Measurements from ENCODE around the gene PCDHA9.
A peak's percentile ranks its signal among the peaks of the same experiment; 100 is the strongest.
"Not testable (repeated sequence)": the region's sequence is repeated elsewhere in the genome, so short reads cannot be mapped to it uniquely, and the experiment has no call there.

PCDHA9 gene, protein sequence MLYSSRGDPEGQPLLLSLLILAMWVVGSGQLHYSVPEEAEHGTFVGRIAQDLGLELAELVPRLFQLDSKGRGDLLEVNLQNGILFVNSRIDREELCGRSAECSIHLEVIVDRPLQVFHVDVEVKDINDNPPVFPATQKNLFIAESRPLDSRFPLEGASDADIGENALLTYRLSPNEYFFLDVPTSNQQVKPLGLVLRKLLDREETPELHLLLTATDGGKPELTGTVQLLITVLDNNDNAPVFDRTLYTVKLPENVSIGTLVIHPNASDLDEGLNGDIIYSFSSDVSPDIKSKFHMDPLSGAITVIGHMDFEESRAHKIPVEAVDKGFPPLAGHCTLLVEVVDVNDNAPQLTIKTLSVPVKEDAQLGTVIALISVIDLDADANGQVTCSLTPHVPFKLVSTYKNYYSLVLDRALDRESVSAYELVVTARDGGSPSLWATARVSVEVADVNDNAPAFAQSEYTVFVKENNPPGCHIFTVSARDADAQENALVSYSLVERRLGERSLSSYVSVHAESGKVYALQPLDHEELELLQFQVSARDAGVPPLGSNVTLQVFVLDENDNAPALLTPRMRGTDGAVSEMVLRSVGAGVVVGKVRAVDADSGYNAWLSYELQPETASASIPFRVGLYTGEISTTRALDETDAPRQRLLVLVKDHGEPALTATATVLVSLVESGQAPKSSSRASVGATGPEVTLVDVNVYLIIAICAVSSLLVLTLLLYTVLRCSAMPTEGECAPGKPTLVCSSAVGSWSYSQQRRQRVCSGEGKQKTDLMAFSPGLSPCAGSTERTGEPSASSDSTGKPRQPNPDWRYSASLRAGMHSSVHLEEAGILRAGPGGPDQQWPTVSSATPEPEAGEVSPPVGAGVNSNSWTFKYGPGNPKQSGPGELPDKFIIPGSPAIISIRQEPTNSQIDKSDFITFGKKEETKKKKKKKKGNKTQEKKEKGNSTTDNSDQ

GRCh38 chr5:140848139-140849102 is at the start of gene PCDHA9:
Gene PCDHA9, plus strand, starts transcription at chr5:140848382. Its CDS starts 114 bp downstream, at chr5:140848496.
- not testable (repeated sequence) for H3K27ac Mint-ChIP-seq; H3K4me3 Mint-ChIP-seq; H3K4me1 Mint-ChIP-seq (ENCODE audit: low read depth); H3K36me3 Mint-ChIP-seq (ENCODE audit: low read depth); H3K27me3 Mint-ChIP-seq (ENCODE audit: low read depth)
- H3K9me3 Mint-ChIP-seq: peaks cover 22% of the 10 kb centered on the region

DNA sequence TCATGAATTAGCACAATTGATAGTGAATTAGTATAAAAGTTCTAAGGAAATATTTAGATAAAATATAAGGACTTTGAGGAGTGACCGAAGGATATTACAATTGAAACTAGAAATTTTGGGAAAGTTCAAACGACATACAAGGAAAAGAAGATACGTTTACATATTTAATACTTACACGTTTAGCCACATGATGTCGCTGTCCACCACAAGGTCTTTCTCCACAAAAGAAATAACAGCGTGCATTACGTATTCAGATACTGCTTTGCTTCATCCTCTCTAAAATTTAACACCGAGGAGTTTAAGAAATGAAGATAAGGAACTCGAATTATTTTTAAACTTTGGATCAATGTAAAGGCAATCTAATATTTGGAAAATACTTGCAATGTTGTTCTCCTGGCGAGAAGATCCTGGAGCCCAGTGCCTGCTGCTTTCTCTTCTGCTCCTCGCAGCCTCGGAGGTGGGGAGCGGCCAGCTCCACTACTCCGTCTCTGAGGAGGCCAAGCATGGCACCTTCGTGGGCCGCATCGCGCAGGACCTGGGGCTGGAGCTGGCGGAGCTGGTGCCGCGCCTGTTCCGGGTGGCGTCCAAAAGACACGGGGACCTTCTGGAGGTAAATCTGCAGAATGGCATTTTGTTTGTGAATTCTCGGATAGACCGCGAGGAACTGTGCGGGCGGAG is 47.2 kb upstream of the PCDHA9 start, which contains the start of gene PCDHA3:
Gene PCDHA3 (plus strand): TSS at position 242 of the 678 bp plus-strand sequence.
- H3K36me3 Mint-ChIP-seq (ENCODE audit: low read depth): no peaks in the 10 kb centered on the region
- H3K4me1 Mint-ChIP-seq (ENCODE audit: low read depth): no peaks in the 10 kb centered on the region
- peaks cover 21% of the 10 kb centered on the region for H3K9me3 Mint-ChIP-seq
- H3K4me3 Mint-ChIP-seq: no peak within 1 kb of the TSS
- peak within 1 kb of the TSS; percentile 6 for H3K27ac Mint-ChIP-seq
- no peaks in the 10 kb centered on the region for H3K27me3 Mint-ChIP-seq (ENCODE audit: low read depth)

GRCh38 chr5:140801494-140801841 is 46.7 kb upstream of the PCDHA9 start:
- no peaks in the 10 kb centered on the region for H3K36me3 Mint-ChIP-seq (ENCODE audit: low read depth)
- H3K27me3 Mint-ChIP-seq (ENCODE audit: low read depth): no peaks in the 10 kb centered on the region
- H3K27ac Mint-ChIP-seq: no peak overlapping the region
- no peak overlapping the region for H3K4me3 Mint-ChIP-seq
- no peaks in the 10 kb centered on the region for H3K4me1 Mint-ChIP-seq (ENCODE audit: low read depth)
- H3K9me3 Mint-ChIP-seq: peaks cover 23% of the 10 kb centered on the region

GRCh38 chr5:140802381-140802780 is 45.8 kb upstream of the PCDHA9 start:
- H3K27ac Mint-ChIP-seq; H3K36me3 Mint-ChIP-seq (ENCODE audit: low read depth); H3K4me1 Mint-ChIP-seq (ENCODE audit: low read depth); H3K4me3 Mint-ChIP-seq; H3K27me3 Mint-ChIP-seq (ENCODE audit: low read depth): not testable (repeated sequence)
- peaks cover 25% of the 10 kb centered on the region for H3K9me3 Mint-ChIP-seq

DNA sequence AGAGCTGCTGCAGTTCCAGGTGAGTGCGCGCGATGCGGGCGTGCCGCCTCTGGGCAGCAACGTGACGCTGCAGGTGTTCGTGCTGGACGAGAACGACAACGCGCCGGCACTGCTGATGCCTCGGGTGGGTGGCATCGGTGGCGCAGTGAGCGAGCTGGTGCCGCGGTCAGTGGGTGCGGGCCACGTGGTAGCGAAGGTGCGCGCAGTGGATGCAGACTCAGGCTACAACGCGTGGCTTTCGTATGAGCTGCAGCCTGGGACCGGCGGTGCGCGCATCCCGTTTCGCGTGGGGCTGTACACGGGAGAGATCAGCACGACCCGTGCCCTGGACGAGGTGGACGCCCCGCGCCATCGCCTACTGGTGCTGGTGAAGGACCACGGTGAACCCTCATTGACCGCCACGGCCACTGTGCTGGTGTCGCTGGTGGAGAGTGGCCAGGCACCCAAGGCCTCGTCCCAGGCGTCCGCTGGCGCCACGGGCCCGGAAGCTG is 45.4 kb upstream of the PCDHA9 start:
- no peaks in the 10 kb centered on the region for H3K36me3 Mint-ChIP-seq (ENCODE audit: low read depth)
- no peaks in the 10 kb centered on the region for H3K27me3 Mint-ChIP-seq (ENCODE audit: low read depth)
- H3K4me1 Mint-ChIP-seq (ENCODE audit: low read depth): no peaks in the 10 kb centered on the region
- H3K9me3 Mint-ChIP-seq: peaks cover 27% of the 10 kb centered on the region
- no peak overlapping the region for H3K4me3 Mint-ChIP-seq
- no peak overlapping the region for H3K27ac Mint-ChIP-seq

DNA sequence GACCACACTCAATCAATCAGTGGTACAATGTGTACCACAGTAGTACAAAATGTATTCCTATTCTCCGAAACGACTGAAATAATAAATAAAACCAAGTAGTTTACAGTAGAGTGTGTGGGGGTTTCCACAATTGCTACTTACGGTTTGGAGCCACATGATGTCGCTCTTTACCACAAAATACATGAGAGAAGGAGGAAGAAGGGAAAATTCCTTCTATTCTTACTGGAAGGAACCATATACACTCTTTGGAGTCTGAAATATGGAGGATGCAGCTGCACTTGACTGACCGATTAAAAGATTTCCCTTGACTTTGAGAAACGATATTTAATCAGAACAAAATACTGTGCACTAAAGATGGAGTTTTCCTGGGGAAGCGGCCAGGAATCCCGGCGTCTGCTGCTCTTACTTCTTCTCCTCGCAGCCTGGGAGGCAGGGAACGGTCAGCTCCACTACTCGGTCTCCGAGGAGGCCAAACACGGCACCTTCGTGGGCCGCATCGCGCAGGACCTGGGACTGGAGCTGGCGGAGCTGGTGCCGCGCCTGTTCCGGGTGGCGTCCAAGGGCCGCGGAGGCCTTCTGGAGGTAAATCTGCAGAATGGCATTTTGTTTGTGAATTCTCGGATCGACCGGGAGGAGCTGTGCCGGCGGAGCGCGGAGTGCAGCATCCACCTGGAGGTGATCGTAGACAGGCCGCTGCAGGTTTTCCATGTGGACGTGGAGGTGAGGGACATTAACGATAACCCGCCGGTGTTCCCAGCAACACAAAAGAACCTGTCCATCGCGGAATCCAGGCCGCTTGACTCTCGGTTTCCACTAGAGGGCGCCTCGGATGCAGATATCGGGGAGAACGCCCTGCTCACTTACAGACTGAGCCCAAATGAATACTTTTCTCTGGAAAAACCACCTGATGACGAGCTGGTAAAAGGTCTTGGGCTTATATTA is 41.1 kb upstream of the PCDHA9 start, which contains the start of gene PCDHA4:
Gene PCDHA4 (plus strand): TSS at position 235 of the 942 bp plus-strand sequence.
- Mint-ChIP-seq H3K36me3 (ENCODE audit: low read depth) (peaks cover 1% of the 10 kb centered on the region), H3K4me3 (no peak within 1 kb of the TSS), H3K27me3 (ENCODE audit: low read depth) (no peaks in the 10 kb centered on the region), H3K4me1 (ENCODE audit: low read depth) (no peaks in the 10 kb centered on the region), H3K27ac (no peak within 1 kb of the TSS), H3K9me3 (peaks cover 31% of the 10 kb centered on the region)

DNA sequence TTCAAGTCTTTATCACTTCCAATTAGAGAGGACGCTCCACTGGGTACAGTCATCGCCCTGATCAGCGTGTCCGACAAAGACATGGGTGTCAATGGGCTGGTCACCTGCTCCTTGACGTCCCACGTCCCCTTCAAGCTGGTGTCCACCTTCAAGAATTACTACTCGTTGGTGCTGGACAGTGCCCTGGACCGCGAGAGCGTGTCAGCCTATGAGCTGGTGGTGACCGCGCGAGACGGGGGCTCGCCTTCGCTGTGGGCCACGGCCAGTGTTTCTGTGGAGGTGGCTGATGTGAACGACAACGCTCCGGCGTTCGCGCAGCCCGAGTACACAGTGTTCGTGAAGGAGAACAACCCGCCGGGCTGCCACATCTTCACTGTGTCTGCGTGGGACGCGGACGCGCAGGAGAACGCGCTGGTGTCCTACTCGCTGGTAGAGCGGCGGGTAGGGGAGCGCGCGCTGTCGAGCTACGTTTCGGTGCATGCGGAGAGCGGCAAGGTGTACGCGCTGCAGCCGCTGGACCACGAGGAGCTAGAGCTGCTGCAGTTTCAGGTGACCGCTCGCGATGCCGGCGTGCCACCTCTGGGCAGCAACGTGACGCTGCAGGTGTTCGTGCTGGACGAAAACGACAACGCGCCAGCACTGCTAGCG is 39.8 kb upstream of the PCDHA9 start:
- not testable (repeated sequence) for H3K27ac Mint-ChIP-seq; H3K36me3 Mint-ChIP-seq (ENCODE audit: low read depth); H3K27me3 Mint-ChIP-seq (ENCODE audit: low read depth); H3K4me3 Mint-ChIP-seq; H3K4me1 Mint-ChIP-seq (ENCODE audit: low read depth)
- H3K9me3 Mint-ChIP-seq: peaks cover 41% of the 10 kb centered on the region

DNA sequence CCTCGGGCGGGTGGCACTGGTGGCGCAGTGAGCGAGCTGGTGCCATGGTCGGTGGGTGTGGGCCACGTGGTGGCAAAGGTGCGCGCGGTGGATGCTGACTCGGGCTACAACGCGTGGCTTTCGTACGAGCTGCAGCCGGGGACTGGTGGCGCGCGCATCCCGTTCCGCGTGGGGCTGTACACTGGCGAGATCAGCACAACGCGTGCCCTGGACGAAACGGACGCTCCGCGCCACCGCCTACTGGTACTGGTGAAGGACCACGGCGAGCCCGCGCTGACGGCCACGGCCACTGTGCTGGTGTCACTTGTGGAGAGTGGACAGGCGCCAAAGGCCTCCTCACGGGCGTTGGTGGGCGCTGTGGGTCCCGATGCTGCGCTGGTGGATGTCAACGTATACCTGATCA is 39.3 kb upstream of the PCDHA9 start:
- Mint-ChIP-seq H3K4me1 (ENCODE audit: low read depth) (no peaks in the 10 kb centered on the region), H3K9me3 (peaks cover 40% of the 10 kb centered on the region), H3K27ac (no peak overlapping the region), H3K4me3 (no peak overlapping the region), H3K36me3 (ENCODE audit: low read depth) (peaks cover 1% of the 10 kb centered on the region), H3K27me3 (ENCODE audit: low read depth) (no peaks in the 10 kb centered on the region)

DNA sequence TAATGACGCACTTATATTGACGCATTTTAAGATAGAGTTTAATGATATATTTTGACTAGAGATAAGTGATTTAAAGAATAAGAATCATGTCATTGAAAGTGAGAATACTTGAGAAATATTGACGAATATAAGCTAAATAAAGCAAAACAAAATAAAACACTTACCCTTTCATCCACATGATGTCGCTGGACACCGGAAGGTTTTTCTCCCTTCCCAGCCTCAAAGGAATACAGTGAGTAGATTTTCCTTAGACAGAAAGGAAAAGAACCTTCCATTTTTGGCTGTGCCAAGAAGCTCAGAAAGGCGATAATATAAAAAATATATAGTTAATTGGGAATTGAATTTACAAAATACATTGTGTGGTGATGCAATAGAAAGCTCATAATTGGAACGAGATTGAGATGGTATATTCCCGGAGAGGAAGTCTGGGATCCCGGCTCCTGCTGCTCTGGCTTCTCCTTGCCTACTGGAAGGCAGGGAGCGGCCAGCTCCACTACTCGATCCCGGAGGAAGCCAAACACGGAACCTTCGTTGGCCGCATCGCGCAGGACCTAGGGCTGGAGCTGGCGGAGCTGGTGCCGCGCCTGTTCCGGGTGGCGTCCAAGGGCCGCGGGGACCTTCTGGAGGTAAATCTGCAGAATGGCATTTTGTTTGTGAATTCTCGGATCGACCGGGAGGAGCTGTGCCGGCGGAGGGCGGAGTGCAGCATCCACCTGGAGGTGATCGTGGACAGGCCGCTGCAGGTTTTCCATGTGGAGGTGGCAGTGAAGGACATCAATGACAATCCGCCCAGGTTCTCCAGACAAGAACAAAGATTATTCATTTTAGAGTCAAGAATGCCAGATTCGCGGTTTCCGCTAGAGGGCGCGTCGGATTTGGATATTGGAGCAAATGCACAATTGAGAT is 26.6 kb upstream of the PCDHA9 start, which contains the start of gene PCDHA5:
Gene PCDHA5 (plus strand): TSS at position 239 of the 906 bp plus-strand sequence.
- Mint-ChIP-seq H3K4me3 (no peak within 1 kb of the TSS), H3K36me3 (ENCODE audit: low read depth) (no peaks in the 10 kb centered on the region), H3K27ac (no peak within 1 kb of the TSS), H3K4me1 (ENCODE audit: low read depth) (no peaks in the 10 kb centered on the region), H3K27me3 (ENCODE audit: low read depth) (no peaks in the 10 kb centered on the region), H3K9me3 (peaks cover 23% of the 10 kb centered on the region)

DNA sequence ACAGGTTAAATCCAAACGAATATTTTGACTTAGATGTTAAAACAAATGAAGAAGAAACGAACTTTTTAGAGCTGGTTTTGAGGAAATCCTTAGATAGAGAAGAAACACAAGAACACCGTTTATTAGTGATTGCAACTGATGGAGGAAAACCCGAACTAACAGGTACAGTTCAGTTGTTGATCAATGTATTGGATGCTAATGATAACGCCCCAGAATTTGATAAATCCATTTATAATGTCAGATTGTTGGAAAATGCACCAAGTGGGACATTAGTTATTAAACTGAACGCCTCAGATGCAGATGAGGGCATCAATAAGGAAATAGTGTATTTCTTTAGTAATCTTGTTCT is 25.9 kb upstream of the PCDHA9 start:
- no peaks in the 10 kb centered on the region for H3K4me1 Mint-ChIP-seq (ENCODE audit: low read depth)
- no peaks in the 10 kb centered on the region for H3K27me3 Mint-ChIP-seq (ENCODE audit: low read depth)
- H3K4me3 Mint-ChIP-seq: no peak overlapping the region
- no peaks in the 10 kb centered on the region for H3K36me3 Mint-ChIP-seq (ENCODE audit: low read depth)
- peaks cover 28% of the 10 kb centered on the region for H3K9me3 Mint-ChIP-seq
- no peak overlapping the region for H3K27ac Mint-ChIP-seq

DNA sequence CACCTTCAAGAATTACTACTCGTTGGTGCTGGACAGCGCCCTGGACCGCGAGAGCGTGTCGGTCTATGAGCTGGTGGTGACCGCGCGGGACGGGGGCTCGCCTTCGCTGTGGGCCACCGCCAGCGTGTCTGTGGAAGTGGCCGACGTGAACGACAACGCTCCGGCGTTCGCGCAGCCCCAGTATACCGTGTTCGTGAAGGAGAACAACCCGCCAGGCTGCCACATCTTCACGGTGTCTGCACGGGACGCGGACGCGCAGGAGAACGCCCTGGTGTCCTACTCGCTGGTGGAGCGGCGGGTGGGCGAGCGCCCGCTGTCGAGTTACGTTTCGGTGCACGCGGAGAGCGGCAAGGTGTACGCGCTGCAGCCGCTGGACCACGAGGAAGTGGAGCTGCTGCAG is 25.2 kb upstream of the PCDHA9 start:
- not testable (repeated sequence) for H3K4me3 Mint-ChIP-seq; H3K36me3 Mint-ChIP-seq (ENCODE audit: low read depth); H3K27ac Mint-ChIP-seq; H3K27me3 Mint-ChIP-seq (ENCODE audit: low read depth); H3K4me1 Mint-ChIP-seq (ENCODE audit: low read depth)
- peaks cover 27% of the 10 kb centered on the region for H3K9me3 Mint-ChIP-seq

Data from T-helper 1 cell treated with Interleukin-12 subunit alpha and Interleukin-12 subunit beta and Interleukin-4 antibody, amounts not matched to agents 30 μg/mL and 1 μg/mL, for 36 hours (primary cell).